Sciatic nerve (tissue), 2 donors: Measurements from ENCODE around the gene TTC16. TPM values are rescaled to one million over a fixed set of nuclear protein-coding genes. Genes with fewer than 3 reads are reported as not detected.

Experiments
- ATAC-seq: fragments of 200-7000 bp; cut with Tn5 transposase; one replicate; pipeline ENCODE4 v1.9.1; 2020; ENCODE audit warnings: mild to moderate bottlenecking, moderate library complexity
- DNase-seq: peaks from one replicate; pipeline ENCODE4 v3.0.0-alpha.2; 2020; ENCODE audit warnings: low spot score
- intact Hi-C: fragments of 100-400 bp; cut with DNase I; formaldehyde crosslinking; loops from one replicate; pipeline ENCODE4 v1.14.2; 2022
- total RNA-seq: library from RNA; stranded (reverse); fragmentation: NEBNext Ultra II Directional; extraction: Animal tissue kit (Norgen Biotek cat#: 25700); gene quantifications from one replicate; pipeline ENCODE4 v1.2.1, GENCODE V29; 2021
- donor health status: DM: no; HTN: no; CAD: no.
- donor health status: DM: no; HTN: no; CAD: no.

TTC16 gene
- total RNA-seq: 0.13 TPM

- DNase-seq (peak; percentile 99), ATAC-seq (peak; percentile 98)
- intact Hi-C loops: no loop called here
Measured at GRCh38 chr9:127715470-127716337, at the start of gene TTC16, which contains the start of gene PTRH1. TTC16 (plus strand) TSS chr9:127716079; CDS start chr9:127716146, 67 bp downstream. PTRH1 (minus strand) TSS chr9:127715663; CDS start chr9:127715639, 24 bp downstream.

GRCh38 chr9:127667127-127667844, 48.6 kb upstream of the TTC16 start:
- peak; percentile 54 for ATAC-seq
- intact Hi-C loops: loop anchor here (2.0 kb wide), 1 partner anchor 68 kb away; no protein-coding TSS in a partner anchor
- no peak for DNase-seq

- intact Hi-C loops: loop anchor here (2.0 kb wide), 1 partner anchor 69 kb away; no protein-coding TSS in a partner anchor
- ATAC-seq (no peak), DNase-seq (no peak)
Measured at GRCh38 chr9:127667906-127668305, 48.0 kb upstream of the TTC16 start.

GRCh38 chr9:127673234-127673633, 42.6 kb upstream of the TTC16 start:
- intact Hi-C loops: no loop called here
- ATAC-seq: no peak
- DNase-seq: no peak

- intact Hi-C loops: no loop called here
- ATAC-seq (no peak), DNase-seq (no peak)
Measured at GRCh38 chr9:127676638-127677037, 39.2 kb upstream of the TTC16 start.

- DNase-seq: no peak
- intact Hi-C loops: no loop called here
- no peak for ATAC-seq
Measured at GRCh38 chr9:127679506-127679905, 36.4 kb upstream of the TTC16 start.

GRCh38 chr9:127680226-127680625, 35.7 kb upstream of the TTC16 start:
- ATAC-seq (no peak), DNase-seq (no peak)
- intact Hi-C loops: no loop called here

- no peak for DNase-seq
- intact Hi-C loops: no loop called here
- no peak for ATAC-seq
Measured at GRCh38 chr9:127680846-127681245, 35.0 kb upstream of the TTC16 start.

- intact Hi-C loops: no loop called here
- no peak for ATAC-seq
- no peak for DNase-seq
Measured at GRCh38 chr9:127682351-127683136, 33.3 kb upstream of the TTC16 start.

GRCh38 chr9:127683723-127684122, 32.2 kb upstream of the TTC16 start:
- ATAC-seq: no peak
- DNase-seq: no peak
- intact Hi-C loops: no loop called here

GRCh38 chr9:127684576-127684975, 31.3 kb upstream of the TTC16 start:
- ATAC-seq (no peak), DNase-seq (no peak)
- intact Hi-C loops: no loop called here

GRCh38 chr9:127686461-127687393, 29.2 kb upstream of the TTC16 start:
- ATAC-seq: no peak
- intact Hi-C loops: no loop called here
- DNase-seq: no peak

- ATAC-seq: no peak
- intact Hi-C loops: no loop called here
- DNase-seq: no peak
Measured at GRCh38 chr9:127689329-127690000, 26.4 kb upstream of the TTC16 start.

- ATAC-seq: no peak
- intact Hi-C loops: no loop called here
- no peak for DNase-seq
Measured at GRCh38 chr9:127690735-127691134, 25.1 kb upstream of the TTC16 start.

GRCh38 chr9:127692071-127692470, 23.8 kb upstream of the TTC16 start:
- no peak for ATAC-seq
- intact Hi-C loops: no loop called here
- DNase-seq: no peak

- intact Hi-C loops: no loop called here
- no peak for DNase-seq
- no peak for ATAC-seq
Measured at GRCh38 chr9:127693143-127693542, 22.7 kb upstream of the TTC16 start.

- DNase-seq (no peak), ATAC-seq (no peak)
- intact Hi-C loops: no loop called here
Measured at GRCh38 chr9:127693697-127694096, 22.2 kb upstream of the TTC16 start.
